Heart right ventricle (tissue), 16 donors: ENCODE data around the gene DCLK1. TPM values are rescaled to one million over a fixed set of nuclear protein-coding genes. Genes with fewer than 3 reads are reported as not detected.
A peak's percentile ranks its signal among the peaks of the same experiment; 100 is the strongest.

Source experiments
- ATAC-seq, 8 donors: fragments of 200-7000 bp; cut with Tn5 transposase; one replicate each; pipeline ENCODE4 v1.9.1; 2020; ENCODE audit warnings: mild to moderate bottlenecking in 8 of 8, moderate library complexity in 8 of 8, moderate number of reproducible peaks in 1 of 8
- DNase-seq, 2 donors: peaks; one replicate each; pipeline ENCODE4 v3.0.0-alpha.2; 2020
- H3K27ac ChIP-seq, 10 donors: fragments of 200-600 bp; sonication (generic) in 2 of 10; one replicate each; pipeline versions ENCODE4 v1.5.0 to v1.8.0; 2020 to 2022; ENCODE audit warnings: mild to moderate bottlenecking in 3 of 10
- H3K27me3 ChIP-seq, 7 donors: fragments of 200-600 bp; one replicate each; pipeline ENCODE4 v1.8.0; 2021 to 2022; ENCODE audit warnings: mild to moderate bottlenecking in 2 of 7
- H3K36me3 ChIP-seq, 9 donors: fragments of 200-600 bp; sonication (generic) in 1 of 9; one replicate each; pipeline versions ENCODE4 v1.5.0 to v1.8.0; 2020 to 2022; ENCODE audit warnings: mild to moderate bottlenecking in 2 of 9
- H3K4me1 ChIP-seq, 9 donors: fragments of 200-600 bp; sonication (generic) in 1 of 9; one replicate each; pipeline versions ENCODE4 v1.5.0 to v1.8.0; 2020 to 2022; ENCODE audit warnings: mild to moderate bottlenecking in 4 of 9
- H3K4me3 ChIP-seq, 10 donors: fragments of 200-600 bp; sonication (generic) in 2 of 10; one replicate each; pipeline versions ENCODE4 v1.5.0 to v1.8.0; 2020 to 2022; ENCODE audit warnings: mild to moderate bottlenecking in 7 of 10, moderate library complexity in 2 of 10
- H3K9me3 ChIP-seq, 11 donors: fragments of 200-600 bp in 10 of 11; sonication (generic) in 2 of 11; one replicate each; pipeline versions ENCODE4 v1.5.0 to v1.8.0; 2013 to 2022; ENCODE audit warnings: mild to moderate bottlenecking in 2 of 11, control low read depth in 1 of 11, moderate library complexity in 1 of 11
- WGBS, 2 donors: extraction: QIAGEN DNeasy Blood & Tissue Kit; methylation state at CpG; one replicate each; pipeline ENCODE4 v1.1.7; 2013; ENCODE audit warnings: inconsistent platforms in 1 of 2; 5-methylcytosine and 5-hydroxymethylcytosine counted together
- intact Hi-C, 10 donors: fragments of 100-400 bp; cut with DNase I; formaldehyde crosslinking; loops; one replicate each; pipeline versions ENCODE4 v1.11.1 to v1.14.2; 2022
- polyA plus RNA-seq, 2 donors: library from polyadenylated mRNA; stranded (reverse); fragments of 200-250 nt; gene quantifications; one replicate each; pipeline ENCODE4 v1.2.3, GENCODE V29; 2013
- total RNA-seq, 10 donors: library from RNA; stranded (reverse); fragmentation: NEBNext Ultra II Directional in 3 of 10; extraction: Animal tissue kit (Norgen Biotek cat#: 25700) in 3 of 10; gene quantifications; one replicate each; pipeline versions ENCODE4 v1.2.1 to v1.2.4, GENCODE V29; 2021 to 2023
- TF ChIP-seq, protein P1 (sequence below), 9 donors: fragments of 200-600 bp; sonication (generic) in 2 of 9; IDR thresholded peaks; one replicate each; pipeline versions ENCODE4 v1.5.0 to v1.8.0; 2021 to 2022; ENCODE audit warnings: antibody characterized with exemption in 9 of 9, mild to moderate bottlenecking in 5 of 9, moderate library complexity in 1 of 9
- donor health status: Arrhythmogenic right ventricular cardiomyopathy.
- donor health status: ischemic (EF 13 %, LVEDD 7.1; RV severe dilation, severe dysfunction).
- donor health status: healthy with polysubstance abuse.
- donor health status: DM: no; HTN: yes; CAD: no.
- donor health status: DM: no; HTN: no; CAD: no.
- donor health status: ischemic (EF 25% LVEDD 6.9; RV normal size, moderate dysfunction).
- donor health status: ischemic (EF 25% LVEDD 5.7; RV mildly dilated, moderate dysfunction).
- donor health status: healthy.
- donor health status: DM: yes; HTN: yes; CAD: no.
- donor health status: Ischemic cardiomyopathy.
- donor health status: ischemic (EF 35%, LVEDD 5.7; RV mildly dilated, moderate dysfunction).
- donor health status: nonischemic (EF 11% LVEDD 7.7; RV severe dilation, severe dysfunction).
- donor health status: DM: yes; HTN: yes; CAD: no.
- donor health status: PGD.
- donor health status: ischemic (EF 29% LVEDD 5.4; RV normal size, mild dysfunction).
- donor health status: nonischemic (EF 23%, LVEDD 6.1; RV moderate dilation, normal function).

The DCLK1 gene
- total and polyA plus RNA-seq, 12 donors = 3.4 to 16.9 (median 9.1) TPM

DNA sequence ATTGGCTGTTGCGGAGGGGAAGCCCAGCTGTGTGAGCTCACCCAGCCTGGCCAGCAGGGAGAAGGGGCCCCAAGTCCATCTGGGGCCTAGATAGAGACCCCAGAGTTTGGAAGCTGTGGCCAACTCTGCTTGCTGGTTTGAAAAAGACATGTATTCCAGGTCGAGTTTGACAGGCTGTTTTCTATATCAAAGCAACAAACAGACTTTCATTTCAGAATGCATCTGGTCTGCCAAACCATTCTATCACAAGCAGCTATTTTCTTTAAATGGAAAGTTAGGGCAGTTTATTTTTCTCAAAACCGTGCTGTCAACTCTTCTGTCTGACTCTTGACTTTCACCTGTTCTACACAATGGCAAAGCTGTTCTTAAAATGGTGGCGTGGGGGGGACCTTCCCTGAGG, 185.8 kb downstream of the DCLK1 start:
- H3K27me3 ChIP-seq = no peaks in the 10 kb centered on the region
- TF ChIP-seq, protein P1, sequence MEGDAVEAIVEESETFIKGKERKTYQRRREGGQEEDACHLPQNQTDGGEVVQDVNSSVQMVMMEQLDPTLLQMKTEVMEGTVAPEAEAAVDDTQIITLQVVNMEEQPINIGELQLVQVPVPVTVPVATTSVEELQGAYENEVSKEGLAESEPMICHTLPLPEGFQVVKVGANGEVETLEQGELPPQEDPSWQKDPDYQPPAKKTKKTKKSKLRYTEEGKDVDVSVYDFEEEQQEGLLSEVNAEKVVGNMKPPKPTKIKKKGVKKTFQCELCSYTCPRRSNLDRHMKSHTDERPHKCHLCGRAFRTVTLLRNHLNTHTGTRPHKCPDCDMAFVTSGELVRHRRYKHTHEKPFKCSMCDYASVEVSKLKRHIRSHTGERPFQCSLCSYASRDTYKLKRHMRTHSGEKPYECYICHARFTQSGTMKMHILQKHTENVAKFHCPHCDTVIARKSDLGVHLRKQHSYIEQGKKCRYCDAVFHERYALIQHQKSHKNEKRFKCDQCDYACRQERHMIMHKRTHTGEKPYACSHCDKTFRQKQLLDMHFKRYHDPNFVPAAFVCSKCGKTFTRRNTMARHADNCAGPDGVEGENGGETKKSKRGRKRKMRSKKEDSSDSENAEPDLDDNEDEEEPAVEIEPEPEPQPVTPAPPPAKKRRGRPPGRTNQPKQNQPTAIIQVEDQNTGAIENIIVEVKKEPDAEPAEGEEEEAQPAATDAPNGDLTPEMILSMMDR (IDR thresholded peaks at IDR 0.05) = no peak
- H3K9me3 ChIP-seq = peaks cover 0 to 14% (median 3%) of the 10 kb centered on the region in 11 donors
- H3K4me1 ChIP-seq = no peaks in the 10 kb centered on the region
- H3K27ac ChIP-seq = no peak overlapping the region
- DNase-seq = no peak
- H3K36me3 ChIP-seq = peaks cover 0 to 5% (median 0%) of the 10 kb centered on the region in 9 donors
- H3K4me3 ChIP-seq = no peak overlapping the region
- 80 to 87% methylated on average over 4 of the region's 4 CpGs for WGBS, 2 donors
- ATAC-seq = no peak
- intact Hi-C loops = loop anchor here in 2 of 10 donors (5.0 to 10.0 kb wide), 2 partner anchors 68 to 131 kb away; no protein-coding TSS in a partner anchor

DNA sequence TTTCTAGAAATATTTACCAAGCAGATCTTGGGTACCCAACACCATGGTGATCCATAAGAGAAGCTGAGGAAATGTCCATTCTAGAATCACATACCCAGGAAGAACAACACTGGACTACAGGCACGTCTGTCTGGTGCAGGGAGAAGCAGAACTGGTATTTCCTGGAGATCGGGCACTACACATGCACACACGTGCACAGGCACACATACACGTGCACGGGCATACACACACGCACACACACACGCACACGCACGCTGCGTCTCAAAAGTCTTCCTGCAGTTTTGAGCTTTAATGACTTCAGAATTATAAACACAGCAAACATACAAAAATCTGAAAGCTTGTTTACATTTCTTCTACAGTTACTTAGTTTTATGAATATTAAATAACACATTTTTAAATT, 189.8 kb downstream of the DCLK1 start:
- no peak for DNase-seq
- intact Hi-C loops = loop anchor here in 1 of 10 donors (10.0 kb wide), 1 partner anchor 127 kb away; no protein-coding TSS in a partner anchor
- no peak for ATAC-seq
- peaks cover 0 to 14% (median 3%) of the 10 kb centered on the region in 11 donors for H3K9me3 ChIP-seq
- H3K27ac ChIP-seq = no peak overlapping the region
- 90 to 92% methylated on average over 10 of the region's 10 CpGs for WGBS, 2 donors
- H3K36me3 ChIP-seq = peaks cover 0 to 5% (median 0%) of the 10 kb centered on the region in 9 donors
- no peak overlapping the region for H3K4me3 ChIP-seq
- TF ChIP-seq, protein P1 (IDR thresholded peaks at IDR 0.05) = no peak
- H3K4me1 ChIP-seq = no peaks in the 10 kb centered on the region
- H3K27me3 ChIP-seq = no peaks in the 10 kb centered on the region

DNA sequence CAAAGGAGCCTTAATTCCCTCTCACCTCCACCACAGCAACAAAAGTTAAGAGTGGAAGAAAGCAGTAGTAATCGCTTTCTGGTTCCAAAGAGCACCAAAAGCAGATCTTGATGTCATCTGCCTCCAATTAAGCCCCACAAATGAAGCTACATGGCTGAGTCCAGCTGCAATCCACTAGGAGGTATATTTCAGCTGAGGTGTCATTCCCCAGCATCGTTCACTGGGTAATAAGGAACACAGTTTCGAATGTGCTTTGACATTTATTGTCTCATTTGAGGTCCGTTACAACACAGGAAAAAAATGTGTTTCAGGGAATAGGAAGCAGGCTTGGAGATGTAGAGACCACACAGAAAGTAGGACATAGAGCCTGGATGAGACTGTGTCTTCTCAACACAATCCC, 190.4 kb downstream of the DCLK1 start:
- 83 to 91% methylated on average over 4 of the region's 4 CpGs for WGBS, 2 donors
- TF ChIP-seq, protein P1 (IDR thresholded peaks at IDR 0.05) = no peak
- ATAC-seq = no peak
- no peaks in the 10 kb centered on the region for H3K27me3 ChIP-seq
- H3K4me1 ChIP-seq = no peaks in the 10 kb centered on the region
- H3K4me3 ChIP-seq = no peak overlapping the region
- H3K36me3 ChIP-seq = peaks cover 0 to 5% (median 0%) of the 10 kb centered on the region in 9 donors
- H3K9me3 ChIP-seq = peaks cover 0 to 14% (median 3%) of the 10 kb centered on the region in 11 donors
- no peak overlapping the region for H3K27ac ChIP-seq
- no peak for DNase-seq
- intact Hi-C loops = loop anchor here in 1 of 10 donors (10.0 kb wide), 1 partner anchor 126 kb away; no protein-coding TSS in a partner anchor

DNA sequence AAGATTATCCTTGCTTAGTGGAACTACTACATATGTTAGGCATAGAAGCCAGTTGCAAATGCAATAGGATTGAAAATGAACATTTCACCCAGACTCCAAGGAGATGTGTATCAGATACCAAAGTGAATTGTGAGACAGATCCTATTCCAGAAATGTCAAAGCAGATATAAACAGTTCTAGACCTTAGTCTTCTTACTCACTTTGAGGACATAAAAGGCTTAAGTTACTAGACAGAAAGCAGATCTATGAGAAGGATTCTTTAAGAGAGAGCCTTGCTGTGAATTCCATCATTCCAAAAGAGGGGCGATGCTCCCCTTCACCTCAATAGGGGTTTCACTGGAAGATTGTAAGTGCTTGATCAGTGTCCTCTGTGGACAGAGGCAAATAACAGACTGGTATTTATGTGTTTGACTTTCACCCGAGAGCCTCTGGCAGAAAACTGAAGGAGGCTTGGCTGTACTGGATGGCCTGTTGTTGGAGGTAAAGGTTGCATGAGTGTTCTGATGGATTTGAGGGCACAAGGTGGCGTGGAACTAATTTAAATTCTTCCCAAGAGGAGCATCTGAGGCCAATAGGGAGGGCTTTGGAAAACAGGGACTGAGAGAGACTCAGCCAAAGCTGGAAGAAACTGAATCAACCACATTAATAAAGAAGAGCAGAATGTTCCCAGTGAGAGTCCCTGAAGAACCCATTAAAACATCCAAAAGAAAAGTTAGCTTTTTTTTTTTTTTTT, 194.8 kb downstream of the DCLK1 start:
- Histone ChIP-seq H3K4me3 (no peak overlapping the region), H3K4me1 (no peaks in the 10 kb centered on the region), H3K36me3 (no peaks in the 10 kb centered on the region), H3K9me3 (peaks cover 0 to 4% (median 0%) of the 10 kb centered on the region in 11 donors), H3K27ac (no peak overlapping the region), H3K27me3 (no peaks in the 10 kb centered on the region)
- 76% methylated on average over 3 of the region's 3 CpGs for WGBS, 2 donors
- ATAC-seq = peak in 1 of 8 donors; percentile 31
- no peak for DNase-seq
- TF ChIP-seq, protein P1 (IDR thresholded peaks at IDR 0.05) = no peak
- intact Hi-C loops = no loop called here
